HG03196 (cell line): ENCODE results near the gene INIP.
"Not testable (repeated sequence)": the region's sequence is repeated elsewhere in the genome, so short reads cannot be mapped to it uniquely, and the experiment has no call there.

Experiments
- ATAC-seq: cut with Tn5 transposase; IDR thresholded peaks from one replicate; pipeline ENCODE4 v1.9.1; 2021; ENCODE audit not compliant: unreplicated experiment

INIP gene

DNA sequence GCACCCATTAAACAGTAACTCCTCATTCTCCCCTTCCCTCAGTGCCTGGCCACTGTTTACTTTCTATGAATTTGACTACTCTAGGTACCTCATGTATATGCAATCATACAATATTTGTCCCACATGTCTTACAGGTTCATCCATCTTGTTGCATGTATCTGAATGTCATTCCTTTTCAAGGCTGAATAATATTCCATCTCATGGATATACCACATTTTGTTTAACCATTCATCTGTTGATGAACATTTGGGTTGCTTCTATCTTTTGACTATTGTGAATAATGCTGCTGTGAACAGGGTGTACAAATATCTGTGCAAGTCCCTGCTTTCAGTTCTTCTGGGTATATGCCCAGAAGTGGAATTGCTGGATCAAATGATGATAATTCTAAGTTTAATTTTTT, 40.9 kb downstream of the INIP start:
- no peak for ATAC-seq

DNA sequence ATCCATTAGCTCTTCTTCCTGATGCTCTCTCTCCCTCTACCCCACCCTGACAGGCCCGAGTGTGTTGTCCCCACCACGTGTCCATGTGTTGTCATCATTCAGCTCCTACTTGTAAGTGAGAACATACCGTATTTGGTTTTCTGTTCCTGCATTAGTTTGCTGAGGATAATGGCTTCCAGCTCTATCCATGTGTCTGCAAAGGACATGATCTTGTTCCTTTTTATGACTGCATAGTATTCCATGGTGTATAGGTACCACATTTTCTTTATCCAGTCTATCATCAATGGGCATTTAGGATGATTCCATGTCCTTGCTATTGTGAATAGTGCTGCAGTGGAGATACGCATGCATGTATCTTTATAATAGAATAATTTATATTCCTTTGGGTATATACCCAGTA, 44.7 kb downstream of the INIP start:
- not testable (repeated sequence) for ATAC-seq

GRCh38 chr9:112670991-112671625, 46.8 kb downstream of the INIP start:
- no peak for ATAC-seq

DNA sequence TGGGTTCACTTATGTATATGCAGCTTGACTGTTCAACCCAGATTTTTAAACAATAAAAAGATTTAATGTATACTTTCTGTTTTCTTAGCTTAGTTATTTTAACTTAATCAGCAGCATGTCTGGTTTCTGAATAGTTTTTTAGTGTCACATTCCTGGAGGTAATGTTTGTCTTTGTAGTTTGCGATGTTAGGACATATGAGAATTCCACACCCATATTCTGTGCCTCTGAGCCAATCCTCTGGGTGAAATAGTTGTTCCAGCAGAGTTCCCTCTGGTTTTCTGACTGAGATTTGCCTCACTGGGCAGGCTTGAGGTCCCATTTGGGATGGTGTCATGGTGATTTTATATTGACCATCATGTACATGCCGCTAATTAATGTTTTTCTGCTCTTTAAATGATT, 48.6 kb downstream of the INIP start:
- no peak for ATAC-seq

DNA sequence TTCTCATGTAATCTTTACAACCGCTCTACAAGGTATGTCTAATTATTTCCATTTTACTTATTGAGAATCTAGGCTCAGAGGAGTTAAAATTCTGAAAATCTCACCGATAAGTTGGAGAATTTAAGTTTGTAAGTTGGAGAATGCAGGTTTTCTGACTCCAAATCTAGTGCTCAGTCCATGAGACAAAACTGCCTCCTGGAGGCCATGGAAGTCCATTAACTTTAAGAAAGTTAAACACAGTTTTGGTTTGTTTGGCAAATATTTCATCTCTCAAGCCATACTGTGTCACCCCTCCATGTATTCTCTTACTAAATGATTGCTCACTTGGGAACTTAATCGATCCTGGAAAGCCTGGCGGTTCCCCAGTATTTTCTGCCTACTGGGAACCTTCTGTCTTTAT, 52.6 kb downstream of the INIP start:
- ATAC-seq: no peak

DNA sequence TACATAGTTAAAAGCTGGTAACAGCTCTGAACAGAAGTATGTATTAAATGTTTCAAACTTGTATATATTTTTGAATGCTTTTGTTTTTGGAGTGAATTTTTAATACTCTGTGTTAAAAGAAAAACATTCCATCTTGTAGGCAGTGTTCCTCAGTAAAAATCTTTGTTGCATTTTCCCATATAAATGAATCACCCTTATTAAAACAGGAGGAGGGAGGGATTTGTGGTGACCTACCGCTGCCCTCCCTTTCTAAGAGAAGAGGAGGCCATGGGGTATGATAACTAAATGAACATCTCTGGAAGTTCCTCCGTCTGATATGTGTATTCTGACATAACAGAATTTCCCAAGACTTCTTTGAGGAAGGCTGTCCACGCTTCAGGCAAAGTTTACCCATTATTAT, 53.4 kb downstream of the INIP start:
- ATAC-seq: no peak

DNA sequence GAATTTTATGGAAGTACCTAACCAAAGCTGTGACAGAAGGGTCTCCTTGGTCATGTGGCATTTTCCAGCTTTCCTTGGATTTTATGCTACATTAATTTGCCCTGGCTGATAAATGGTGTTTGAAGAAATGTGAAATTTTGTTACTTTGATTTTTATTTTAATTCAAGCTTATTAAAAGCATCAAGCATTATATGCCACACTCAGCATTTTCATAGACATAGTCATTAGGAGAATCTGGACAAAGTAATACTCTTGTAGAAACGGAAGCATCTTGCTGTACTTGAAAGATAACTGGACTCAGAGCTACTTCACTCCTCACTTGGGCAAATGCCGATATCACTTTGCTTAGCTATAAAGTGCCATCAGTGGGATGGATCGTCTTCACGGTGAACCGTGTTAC, 54.2 kb downstream of the INIP start:
- no peak for ATAC-seq

DNA sequence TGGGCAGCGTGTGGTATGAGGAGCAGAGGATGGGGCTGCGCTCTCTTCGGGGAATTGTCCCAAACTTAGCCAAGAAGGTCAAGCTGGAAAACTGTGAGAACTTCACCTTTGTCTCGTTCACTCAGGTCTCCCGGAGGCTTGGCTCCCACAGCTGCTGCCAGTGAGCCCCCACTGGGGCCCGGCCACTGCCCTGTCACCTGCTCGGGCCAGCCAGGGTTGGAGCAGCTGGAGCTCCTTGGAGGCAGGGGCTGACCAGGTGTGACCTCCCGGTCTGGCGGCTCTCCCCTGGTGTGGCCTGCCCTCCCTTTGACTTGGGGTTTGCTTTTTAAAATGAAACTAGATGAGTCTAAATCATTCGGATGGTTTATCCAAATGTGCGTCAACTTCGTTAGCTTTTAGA, 58.0 kb downstream of the INIP start:
- no peak for ATAC-seq

DNA sequence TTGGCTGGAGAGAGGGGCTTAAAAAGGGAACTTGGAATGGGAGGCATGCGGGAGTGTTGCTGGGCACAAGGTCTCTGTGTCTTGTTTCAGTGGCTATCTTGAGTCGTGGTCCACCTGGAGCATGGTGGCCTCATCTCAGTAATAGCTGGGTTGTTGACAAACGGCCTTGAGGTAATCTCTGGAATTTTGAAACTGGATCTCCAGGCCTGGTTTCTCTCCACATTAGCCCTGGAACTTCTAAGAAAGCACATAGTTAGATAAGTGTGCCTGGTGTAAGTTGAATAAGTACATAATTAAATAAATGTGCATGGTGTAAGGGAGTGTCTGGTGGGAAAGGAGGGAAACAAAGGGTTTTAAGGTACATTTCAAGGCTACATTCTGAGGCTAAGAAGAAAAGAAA, 62.2 kb downstream of the INIP start:
- no peak for ATAC-seq

GRCh38 chr9:112654282-112654681, 63.6 kb downstream of the INIP start:
- ATAC-seq: no peak

DNA sequence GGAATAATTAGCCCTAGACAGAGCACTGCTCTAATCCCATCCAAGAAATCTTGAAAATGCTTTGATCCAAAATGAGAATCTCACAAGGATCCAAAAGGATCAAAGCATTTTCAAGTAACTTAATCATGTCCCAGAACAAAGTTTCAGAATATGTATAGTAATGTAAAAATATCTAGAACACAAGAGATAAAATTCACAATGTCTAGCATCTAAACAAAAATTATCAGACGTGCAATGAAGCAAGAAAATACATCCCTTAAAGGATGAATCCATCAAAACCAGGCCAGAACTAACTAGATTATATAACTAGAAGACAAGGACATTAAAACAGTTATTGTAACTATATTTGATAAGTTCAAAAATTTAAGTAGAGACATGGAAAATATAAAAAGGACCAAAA, 69.3 kb downstream of the INIP start:
- no peak for ATAC-seq

- no peak for ATAC-seq
Observed at GRCh38 chr9:112647596-112647995, 70.3 kb downstream of the INIP start.

GRCh38 chr9:112642126-112642525, 75.8 kb downstream of the INIP start:
- no peak for ATAC-seq

GRCh38 chr9:112640311-112640710, 77.6 kb downstream of the INIP start:
- no peak for ATAC-seq
